NCI-H82 treated with DMSO at 0.1 percent for 48 hours (cell line): ENCODE measurements around the gene PRRT4.

Experiments
- DNase-seq: peaks from one replicate; lab custom pipeline; 2025; ENCODE audit not compliant: unreplicated experiment; lab: John Stamatoyannopoulos, UW

PRRT4 gene

GRCh38 chr7:128361411-128362379 is at the start of gene PRRT4:
Gene PRRT4, minus strand, starts transcription at chr7:128361690.
- no peak for DNase-seq

GRCh38 chr7:128410451-128410753 is 48.9 kb upstream of the PRRT4 start:
- DNase-seq, result no peak

GRCh38 chr7:128409596-128410450 is 48.3 kb upstream of the PRRT4 start, which contains the start of gene IMPDH1:
Gene IMPDH1, minus strand, starts transcription at chr7:128409982. Its CDS starts 81 bp downstream, at chr7:128409901.
- DNase-seq, result peak; percentile 51

- DNase-seq, result peak; percentile 98
Observed at GRCh38 chr7:128408709-128409595, 47.5 kb upstream of the PRRT4 start.

- peak; percentile 95 for DNase-seq
Observed at GRCh38 chr7:128407751-128408708, 46.5 kb upstream of the PRRT4 start.

GRCh38 chr7:128407233-128407589 is 45.7 kb upstream of the PRRT4 start:
- no peak for DNase-seq

GRCh38 chr7:128406314-128407232 is 45.1 kb upstream of the PRRT4 start:
- DNase-seq, result no peak

- DNase-seq, result peak; percentile 22
Observed at GRCh38 chr7:128405471-128406313, 44.2 kb upstream of the PRRT4 start.

GRCh38 chr7:128404886-128405470 is 43.5 kb upstream of the PRRT4 start:
- DNase-seq, result no peak

GRCh38 chr7:128404143-128404681 is 42.7 kb upstream of the PRRT4 start:
- DNase-seq, result no peak

- no peak for DNase-seq
Observed at GRCh38 chr7:128403676-128404075, 42.2 kb upstream of the PRRT4 start.

GRCh38 chr7:128402356-128402755 is 40.9 kb upstream of the PRRT4 start:
- no peak for DNase-seq

- no peak for DNase-seq
Observed at GRCh38 chr7:128400566-128400965, 39.1 kb upstream of the PRRT4 start.

- DNase-seq, result no peak
Observed at GRCh38 chr7:128399991-128400390, 38.5 kb upstream of the PRRT4 start.

GRCh38 chr7:128398841-128399135 is 37.3 kb upstream of the PRRT4 start:
- no peak for DNase-seq

- peak; percentile 17 for DNase-seq
Observed at GRCh38 chr7:128398016-128398840, 36.7 kb upstream of the PRRT4 start.
